RWPE2 (cell line): ENCODE data around the gene MTERF4.

Source experiments
- ATAC-seq: fragments of 200-7000 bp; cut with Tn5 transposase; 3 replicates; pipeline ENCODE4 v1.9.1; 2021; ENCODE audit warnings: low read depth
- DNase-seq: peaks from one replicate; pipeline ENCODE4 v3.0.0-alpha.2; 2020; ENCODE audit warnings: low spot score
- H3K27ac ChIP-seq: fragments of 450-650 bp; 2 replicates; pipeline ENCODE4 v1.5.1; 2017; ENCODE audit warnings: mild to moderate bottlenecking; ENCODE audit not compliant: poor library complexity, severe bottlenecking
- H3K27me3 ChIP-seq: fragments of 250-450 bp; sonication (Bioruptor Pico); 2 replicates; pipeline ENCODE4 v1.5.1; 2021; ENCODE audit warnings: mild to moderate bottlenecking, moderate library complexity; ENCODE audit not compliant: insufficient read depth, poor library complexity, severe bottlenecking
- H3K36me3 ChIP-seq: fragments of 250-450 bp; sonication (Bioruptor Pico); 2 replicates; pipeline ENCODE4 v1.5.1; 2020; ENCODE audit warnings: low read depth, mild to moderate bottlenecking, moderate library complexity
- H3K4me1 ChIP-seq: fragments of 250-450 bp; sonication (Bioruptor Pico); 2 replicates; pipeline ENCODE4 v1.5.1; 2021; ENCODE audit warnings: mild to moderate bottlenecking, moderate library complexity; ENCODE audit not compliant: insufficient read depth, poor library complexity, severe bottlenecking
- H3K4me3 ChIP-seq: fragments of 250-450 bp; sonication (Bioruptor Pico); 2 replicates; pipeline ENCODE4 v1.5.1; 2021; ENCODE audit warnings: mild to moderate bottlenecking, moderate library complexity; ENCODE audit not compliant: severe bottlenecking
- H3K9me3 ChIP-seq: fragments of 250-450 bp; sonication (Bioruptor Pico); 2 replicates; pipeline ENCODE4 v1.5.1; 2021; ENCODE audit warnings: mild to moderate bottlenecking, moderate library complexity; ENCODE audit not compliant: severe bottlenecking
- CTCF ChIP-seq: fragments of 450-650 bp; IDR thresholded peaks from one replicate; pipeline ENCODE4 v1.5.1; 2017; ENCODE audit warnings: mild to moderate bottlenecking, moderate library complexity; ENCODE audit not compliant: poor library complexity, severe bottlenecking

The MTERF4 gene

GRCh38 chr2:241072553-241073165 is 29.4 kb downstream of the MTERF4 start:
- Histone ChIP-seq H3K4me3 (no peak overlapping the region), H3K4me1 (no peaks in the 10 kb centered on the region), H3K27me3 (no peaks in the 10 kb centered on the region), H3K36me3 (no peaks in the 10 kb centered on the region), H3K27ac (no peak overlapping the region), H3K9me3 (no peaks in the 10 kb centered on the region)
- ATAC-seq, result no peak
- DNase-seq, result no peak
- no peak for TF ChIP-seq CTCF

GRCh38 chr2:241072151-241072550 is 29.9 kb downstream of the MTERF4 start:
- DNase-seq (no peak), ATAC-seq (no peak)
- no peak overlapping the region for H3K4me3 ChIP-seq
- no peak overlapping the region for H3K27ac ChIP-seq
- H3K36me3 ChIP-seq, result no peaks in the 10 kb centered on the region
- no peak for TF ChIP-seq CTCF
- no peaks in the 10 kb centered on the region for H3K4me1 ChIP-seq
- no peaks in the 10 kb centered on the region for H3K27me3 ChIP-seq
- H3K9me3 ChIP-seq, result no peaks in the 10 kb centered on the region

- DNase-seq (no peak), ATAC-seq (no peak)
- H3K27me3 ChIP-seq, result no peaks in the 10 kb centered on the region
- no peaks in the 10 kb centered on the region for H3K36me3 ChIP-seq
- no peak overlapping the region for H3K27ac ChIP-seq
- H3K4me1 ChIP-seq, result no peaks in the 10 kb centered on the region
- TF ChIP-seq CTCF, result no peak
- H3K4me3 ChIP-seq, result no peak overlapping the region
- H3K9me3 ChIP-seq, result no peaks in the 10 kb centered on the region
Observed at GRCh38 chr2:241071677-241072111, 30.4 kb downstream of the MTERF4 start.

- no peaks in the 10 kb centered on the region for H3K27me3 ChIP-seq
- ATAC-seq (no peak), DNase-seq (no peak)
- no peak overlapping the region for H3K4me3 ChIP-seq
- H3K4me1 ChIP-seq, result no peaks in the 10 kb centered on the region
- H3K9me3 ChIP-seq, result no peaks in the 10 kb centered on the region
- H3K27ac ChIP-seq, result no peak overlapping the region
- no peak for TF ChIP-seq CTCF
- H3K36me3 ChIP-seq, result no peaks in the 10 kb centered on the region
Observed at GRCh38 chr2:241070811-241071676, 31.0 kb downstream of the MTERF4 start.

GRCh38 chr2:241070361-241070760 is 31.7 kb downstream of the MTERF4 start:
- no peak overlapping the region for H3K4me3 ChIP-seq
- H3K27me3 ChIP-seq, result no peaks in the 10 kb centered on the region
- no peak overlapping the region for H3K27ac ChIP-seq
- no peaks in the 10 kb centered on the region for H3K4me1 ChIP-seq
- ATAC-seq, result no peak
- no peak for TF ChIP-seq CTCF
- H3K36me3 ChIP-seq, result no peaks in the 10 kb centered on the region
- no peak for DNase-seq
- no peaks in the 10 kb centered on the region for H3K9me3 ChIP-seq
